Neural cell (in vitro differentiated cells): ENCODE results near the gene PERCC1. TPM values are rescaled to one million over a fixed set of nuclear protein-coding genes. Genes with fewer than 3 reads are reported as not detected.

Experiments used
- H2AFZ ChIP-seq: fragments of 200-600, 300-800 bp; sonication (generic), shearing (Covaris generic); 2 replicates; pipeline ENCODE4 v1.6.0; 2014; ENCODE audit warnings: low read depth, mild to moderate bottlenecking, antibody characterized with exemption, low read length, moderate library complexity
- H3F3A ChIP-seq: fragments of 200-600 bp; shearing (Covaris generic); 2 replicates; pipeline ENCODE4 v1.6.1; 2016; ENCODE audit warnings: mild to moderate bottlenecking, moderate library complexity, mixed read lengths, antibody characterized with exemption, low read length; ENCODE audit not compliant: insufficient read depth, poor library complexity, severe bottlenecking
- H3K27ac ChIP-seq: fragments of 200-600, 300-800 bp; sonication (generic), shearing (Covaris generic); 2 replicates; pipeline ENCODE4 v1.5.1; 2014; ENCODE audit warnings: mild to moderate bottlenecking, low read length, moderate library complexity
- H3K27me3 ChIP-seq: fragments of 300-800, 200-600 bp; sonication (generic), shearing (Covaris generic); 2 replicates; pipeline ENCODE4 v1.6.0; 2014; ENCODE audit warnings: mild to moderate bottlenecking, low read depth, low read length, moderate library complexity; ENCODE audit not compliant: insufficient read depth
- H3K36me3 ChIP-seq: fragments of 300-800, 200-600 bp; sonication (generic), shearing (Covaris generic); 2 replicates; pipeline ENCODE4 v1.5.1; 2014; ENCODE audit warnings: mild to moderate bottlenecking, antibody characterized with exemption, low read length, moderate library complexity; ENCODE audit not compliant: insufficient read depth
- H3K4me2 ChIP-seq: fragments of 300-800, 200-600 bp; sonication (generic), shearing (Covaris generic); 2 replicates; pipeline ENCODE4 v1.6.0; 2014; ENCODE audit warnings: mild to moderate bottlenecking, low read length
- H3K4me3 ChIP-seq: fragments of 300-800, 200-600 bp; sonication (generic), shearing (Covaris generic); 2 replicates; pipeline ENCODE4 v1.5.1; 2014; ENCODE audit warnings: mild to moderate bottlenecking, low read length, moderate library complexity
- H3K79me2 ChIP-seq: fragments of 200-600 bp; shearing (Covaris generic); replicated peaks from 2 replicates; pipeline ENCODE4 v1.6.0; 2014; ENCODE audit warnings: mild to moderate bottlenecking, low read length, moderate library complexity; ENCODE audit not compliant: insufficient read depth
- H3K9ac ChIP-seq: fragments of 300-800, 200-600 bp; sonication (generic), shearing (Covaris generic); 2 replicates; pipeline ENCODE4 v1.6.1; 2016; ENCODE audit warnings: mild to moderate bottlenecking, low read length, mixed read lengths
- H3K9me2 ChIP-seq: fragments of 200-600 bp; shearing (Covaris generic); 2 replicates; pipeline ENCODE4 v1.6.1; 2016; ENCODE audit warnings: mild to moderate bottlenecking, low read length, mixed read lengths; ENCODE audit not compliant: insufficient read depth
- H3K9me3 ChIP-seq: fragments of 200-600, 300-800 bp; sonication (generic), shearing (Covaris generic); 2 replicates; pipeline ENCODE4 v1.6.1; 2016; ENCODE audit warnings: mild to moderate bottlenecking, mixed run types, low read length, moderate library complexity, mixed read lengths
- H4K20me1 ChIP-seq: fragments of 200-600 bp; shearing (Covaris generic); 2 replicates; pipeline ENCODE4 v1.6.1; 2016; ENCODE audit warnings: mild to moderate bottlenecking, mixed run types; ENCODE audit not compliant: insufficient read depth
- EP300 ChIP-seq: fragments of 450-650 bp; conservative IDR thresholded peaks from 2 replicates; pipeline ENCODE4 v1.6.1; 2014; ENCODE audit warnings: antibody characterized with exemption, mild to moderate bottlenecking, moderate library complexity; ENCODE audit not compliant: poor library complexity, severe bottlenecking
- EZH2 ChIP-seq: fragments of 200-600, 300-800 bp; shearing (Covaris generic), sonication (generic); IDR thresholded peaks from 2 replicates; pipeline ENCODE4 v1.6.1; 2014; ENCODE audit warnings: antibody characterized with exemption, low read length, borderline replicate concordance, mild to moderate bottlenecking; ENCODE audit not compliant: insufficient read depth, poor library complexity, severe bottlenecking
- MXI1 ChIP-seq: fragments of 450-650 bp; conservative IDR thresholded peaks from 2 replicates; pipeline ENCODE4 v1.6.1; 2014; ENCODE audit warnings: antibody characterized with exemption, mild to moderate bottlenecking; ENCODE audit not compliant: poor library complexity, severe bottlenecking
- POLR2AphosphoS5 ChIP-seq: IDR thresholded peaks from 2 replicates; pipeline ENCODE4 v1.6.1; 2012
- RAD21 ChIP-seq: fragments of 450-650 bp; conservative IDR thresholded peaks from 2 replicates; pipeline ENCODE4 v1.6.1; 2014; ENCODE audit warnings: antibody characterized with exemption, mild to moderate bottlenecking, moderate library complexity
- REST ChIP-seq: IDR thresholded peaks from 2 replicates; pipeline ENCODE4 v1.6.1; 2012; ENCODE audit warnings: borderline replicate concordance
- SMC3 ChIP-seq: fragments of 450-650 bp; conservative IDR thresholded peaks from 2 replicates; pipeline ENCODE4 v1.6.1; 2014; ENCODE audit warnings: antibody characterized with exemption, mild to moderate bottlenecking, moderate library complexity; ENCODE audit not compliant: poor library complexity
- TAF1 ChIP-seq: IDR thresholded peaks from 2 replicates; pipeline ENCODE4 v1.6.1; 2012; ENCODE audit warnings: low read depth
- polyA plus RNA-seq: library from polyadenylated mRNA; depleted of rRNA; stranded (reverse); fragments of >200 nt; gene quantifications from 2 replicates; pipeline ENCODE4 v1.2.3, GENCODE V29; 2014
- TF ChIP-seq, protein P1 (sequence below): fragments of 450-650 bp; IDR thresholded peaks from 2 replicates; pipeline ENCODE4 v1.5.1; 2014; ENCODE audit warnings: antibody characterized with exemption, mild to moderate bottlenecking, moderate library complexity; ENCODE audit not compliant: poor library complexity, severe bottlenecking

Gene PERCC1
- polyA plus RNA-seq, 1 donor from 2014 or later: not detected

- H3F3A ChIP-seq: no peaks in the 10 kb centered on the region
- no peak overlapping the region for H2AFZ ChIP-seq
- H3K9ac ChIP-seq: no peak overlapping the region
- H3K4me3 ChIP-seq: no peak overlapping the region
- H3K36me3 ChIP-seq: no peaks in the 10 kb centered on the region
- H3K9me3 ChIP-seq: no peaks in the 10 kb centered on the region
- TF ChIP-seq RAD21: no peak
- TF ChIP-seq TAF1: no peak
- no peak for TF ChIP-seq EP300
- no peak for TF ChIP-seq EZH2
- TF ChIP-seq REST: no peak
- no peak for TF ChIP-seq MXI1
- TF ChIP-seq, protein P1, sequence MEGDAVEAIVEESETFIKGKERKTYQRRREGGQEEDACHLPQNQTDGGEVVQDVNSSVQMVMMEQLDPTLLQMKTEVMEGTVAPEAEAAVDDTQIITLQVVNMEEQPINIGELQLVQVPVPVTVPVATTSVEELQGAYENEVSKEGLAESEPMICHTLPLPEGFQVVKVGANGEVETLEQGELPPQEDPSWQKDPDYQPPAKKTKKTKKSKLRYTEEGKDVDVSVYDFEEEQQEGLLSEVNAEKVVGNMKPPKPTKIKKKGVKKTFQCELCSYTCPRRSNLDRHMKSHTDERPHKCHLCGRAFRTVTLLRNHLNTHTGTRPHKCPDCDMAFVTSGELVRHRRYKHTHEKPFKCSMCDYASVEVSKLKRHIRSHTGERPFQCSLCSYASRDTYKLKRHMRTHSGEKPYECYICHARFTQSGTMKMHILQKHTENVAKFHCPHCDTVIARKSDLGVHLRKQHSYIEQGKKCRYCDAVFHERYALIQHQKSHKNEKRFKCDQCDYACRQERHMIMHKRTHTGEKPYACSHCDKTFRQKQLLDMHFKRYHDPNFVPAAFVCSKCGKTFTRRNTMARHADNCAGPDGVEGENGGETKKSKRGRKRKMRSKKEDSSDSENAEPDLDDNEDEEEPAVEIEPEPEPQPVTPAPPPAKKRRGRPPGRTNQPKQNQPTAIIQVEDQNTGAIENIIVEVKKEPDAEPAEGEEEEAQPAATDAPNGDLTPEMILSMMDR: no peak
- TF ChIP-seq SMC3: no peak
- TF ChIP-seq POLR2AphosphoS5: no peak
- H4K20me1 ChIP-seq: no peaks in the 10 kb centered on the region
- H3K27me3 ChIP-seq: no peaks in the 10 kb centered on the region
- H3K79me2 ChIP-seq: no peaks in the 10 kb centered on the region
- H3K4me2 ChIP-seq: no peak overlapping the region
- H3K9me2 ChIP-seq: no peaks in the 10 kb centered on the region
- H3K27ac ChIP-seq: no peak overlapping the region
Measured at GRCh38 chr16:1429012-1429411, 1.9 kb upstream of the PERCC1 start.

DNA sequence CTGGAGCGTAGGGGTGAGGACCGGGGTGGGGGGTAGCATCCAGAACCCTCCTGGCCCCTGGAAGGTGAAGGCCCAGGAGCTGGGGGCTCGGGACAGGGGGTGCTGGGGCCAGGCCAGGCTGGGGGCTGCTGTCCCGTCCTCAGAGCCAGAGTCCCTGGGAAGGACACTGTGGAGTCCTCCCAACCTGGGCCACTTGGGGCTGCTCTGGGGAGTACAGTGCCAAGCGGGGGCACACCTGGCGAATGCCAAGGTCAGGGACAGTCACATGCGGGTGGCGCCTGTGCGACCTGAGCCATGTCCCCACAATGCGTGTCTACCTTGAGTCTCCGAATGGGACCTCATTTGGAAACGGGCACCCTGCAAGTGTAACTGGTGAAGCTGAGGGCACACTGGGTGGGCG is 1.2 kb upstream of the PERCC1 start:
- H3K9ac ChIP-seq: no peak overlapping the region
- no peak overlapping the region for H3K4me3 ChIP-seq
- H3K27me3 ChIP-seq: no peaks in the 10 kb centered on the region
- no peak overlapping the region for H3K27ac ChIP-seq
- H3K79me2 ChIP-seq: no peaks in the 10 kb centered on the region
- TF ChIP-seq EP300: no peak
- TF ChIP-seq SMC3: no peak
- no peak for TF ChIP-seq REST
- no peak for TF ChIP-seq TAF1
- TF ChIP-seq MXI1: no peak
- no peak for TF ChIP-seq RAD21
- TF ChIP-seq, protein P1: no peak
- TF ChIP-seq POLR2AphosphoS5: no peak
- no peak for TF ChIP-seq EZH2
- no peaks in the 10 kb centered on the region for H4K20me1 ChIP-seq
- no peaks in the 10 kb centered on the region for H3K9me2 ChIP-seq
- H3F3A ChIP-seq: no peaks in the 10 kb centered on the region
- no peak overlapping the region for H3K4me2 ChIP-seq
- H3K9me3 ChIP-seq: no peaks in the 10 kb centered on the region
- no peak overlapping the region for H2AFZ ChIP-seq
- H3K36me3 ChIP-seq: no peaks in the 10 kb centered on the region
